Mesenchymal stem cell (in vitro differentiated cells and primary cell): ENCODE data around the gene NPPB.

Source experiments
- DNase-seq: peaks from one replicate; pipeline ENCODE4 v3.0.0-alpha.2; 2013
- H2AFZ ChIP-seq: one replicate; pipeline ENCODE4 v1.6.1; 2013; ENCODE audit warnings: low read depth, mild to moderate bottlenecking, control low read depth, inconsistent platforms, low read length, moderate library complexity
- H2AK5ac ChIP-seq: 2 replicates; pipeline ENCODE4 v1.6.1; 2013; ENCODE audit warnings: low read length, moderate library complexity, mild to moderate bottlenecking, inconsistent platforms; ENCODE audit not compliant: severe bottlenecking
- H2BK120ac ChIP-seq: one replicate; pipeline ENCODE4 v1.6.1; 2013; ENCODE audit warnings: low read depth, mild to moderate bottlenecking, inconsistent platforms, low read length, moderate library complexity
- H2BK12ac ChIP-seq, 2 experiments: one replicate each; pipeline ENCODE4 v1.6.1; 2013; ENCODE audit warnings: inconsistent platforms in 2 of 2, low read length in 2 of 2, mild to moderate bottlenecking in 2 of 2, moderate library complexity in 2 of 2, control low read depth in 1 of 2
- H2BK15ac ChIP-seq: one replicate; pipeline ENCODE4 v1.6.1; 2013; ENCODE audit warnings: mild to moderate bottlenecking, low read depth, inconsistent platforms; ENCODE audit not compliant: poor library complexity, severe bottlenecking
- H2BK5ac ChIP-seq: 2 replicates; pipeline ENCODE4 v1.6.1; 2013; ENCODE audit warnings: low read depth, mild to moderate bottlenecking, low read length, control low read depth, inconsistent platforms; ENCODE audit not compliant: poor library complexity, severe bottlenecking
- H3K14ac ChIP-seq, 2 experiments: one replicate each; pipeline ENCODE4 v1.6.1; 2013; ENCODE audit warnings: inconsistent platforms in 2 of 2, low read length in 2 of 2, control low read depth in 1 of 2, mild to moderate bottlenecking in 1 of 2, moderate library complexity in 1 of 2
- H3K18ac ChIP-seq, 2 experiments: one replicate each; pipeline ENCODE4 v1.6.1; 2013; ENCODE audit warnings: inconsistent platforms in 2 of 2, low read length in 2 of 2, control low read depth in 1 of 2, low read depth in 1 of 2, mild to moderate bottlenecking in 1 of 2
- H3K23ac ChIP-seq, 2 experiments: one replicate each; pipeline ENCODE4 v1.6.1; 2013; ENCODE audit warnings: inconsistent platforms in 2 of 2, low read length in 2 of 2, mild to moderate bottlenecking in 2 of 2, moderate library complexity in 2 of 2, control low read depth in 1 of 2
- H3K27ac ChIP-seq: 2 replicates; pipeline ENCODE4 v1.5.1; 2013; ENCODE audit warnings: mild to moderate bottlenecking, moderate library complexity, low read length, control low read depth, inconsistent platforms; ENCODE audit not compliant: poor library complexity, severe bottlenecking
- H3K27me3 ChIP-seq, 2 experiments: 2 replicates each; pipeline versions ENCODE4 v1.6.1 to v1.7.0; 2013; ENCODE audit warnings: low read length in 2 of 2, mild to moderate bottlenecking in 2 of 2, moderate library complexity in 2 of 2, control low read depth in 1 of 2, inconsistent platforms in 1 of 2; ENCODE audit not compliant: control insufficient read depth in 1 of 2, insufficient read depth in 1 of 2
- H3K36me3 ChIP-seq, 2 experiments: 2 replicates each; pipeline versions ENCODE4 v1.6.1 to v1.7.0; 2013; ENCODE audit warnings: low read length in 2 of 2, control low read depth in 1 of 2, inconsistent platforms in 1 of 2, low read depth in 1 of 2, mild to moderate bottlenecking in 1 of 2; ENCODE audit not compliant: insufficient read depth in 2 of 2, control insufficient read depth in 1 of 2
- H3K4ac ChIP-seq, 2 experiments: one replicate each; pipeline ENCODE4 v1.6.1; 2013; ENCODE audit warnings: inconsistent platforms in 2 of 2, low read length in 2 of 2, mild to moderate bottlenecking in 2 of 2, moderate library complexity in 2 of 2, control low read depth in 1 of 2, low read depth in 1 of 2
- H3K4me1 ChIP-seq: 2 replicates; pipeline ENCODE4 v1.6.1; 2013; ENCODE audit warnings: low read depth, low read length, control low read depth; ENCODE audit not compliant: control insufficient read depth, insufficient read depth
- H3K4me2 ChIP-seq: 2 replicates; pipeline ENCODE4 v1.6.1; 2013; ENCODE audit warnings: low read length, mild to moderate bottlenecking, inconsistent platforms; ENCODE audit not compliant: poor library complexity, severe bottlenecking
- H3K4me3 ChIP-seq, 2 experiments: 2 replicates each; pipeline versions ENCODE4 v1.5.1 to v1.7.0; 2013; ENCODE audit warnings: low read length in 2 of 2, mild to moderate bottlenecking in 2 of 2, control low read depth in 1 of 2, low read depth in 1 of 2; ENCODE audit not compliant: insufficient read depth in 1 of 2
- H3K79me1 ChIP-seq: replicated peaks from 2 replicates; pipeline ENCODE4 v1.6.1; 2013; ENCODE audit warnings: mild to moderate bottlenecking, control low read depth, low read length, inconsistent platforms; ENCODE audit not compliant: poor library complexity, severe bottlenecking
- H3K9ac ChIP-seq: 2 replicates; pipeline ENCODE4 v1.7.0; 2013; ENCODE audit warnings: mild to moderate bottlenecking, low read length, moderate library complexity
- H3K9me3 ChIP-seq: 2 replicates; pipeline ENCODE4 v1.7.0; 2013; ENCODE audit warnings: mild to moderate bottlenecking, low read length; ENCODE audit not compliant: control insufficient read depth
- H4K8ac ChIP-seq: one replicate; pipeline ENCODE4 v1.6.1; 2013; ENCODE audit warnings: inconsistent platforms, mild to moderate bottlenecking, low read length, moderate library complexity
- H4K91ac ChIP-seq: one replicate; pipeline ENCODE4 v1.6.1; 2013; ENCODE audit warnings: mild to moderate bottlenecking, low read length, inconsistent platforms
- WGBS: methylation state at CpG from one replicate; pipeline ENCODE4 v1.1.7; 2013; ENCODE audit warnings: mixed read lengths; 5-methylcytosine and 5-hydroxymethylcytosine counted together

Gene NPPB

DNA sequence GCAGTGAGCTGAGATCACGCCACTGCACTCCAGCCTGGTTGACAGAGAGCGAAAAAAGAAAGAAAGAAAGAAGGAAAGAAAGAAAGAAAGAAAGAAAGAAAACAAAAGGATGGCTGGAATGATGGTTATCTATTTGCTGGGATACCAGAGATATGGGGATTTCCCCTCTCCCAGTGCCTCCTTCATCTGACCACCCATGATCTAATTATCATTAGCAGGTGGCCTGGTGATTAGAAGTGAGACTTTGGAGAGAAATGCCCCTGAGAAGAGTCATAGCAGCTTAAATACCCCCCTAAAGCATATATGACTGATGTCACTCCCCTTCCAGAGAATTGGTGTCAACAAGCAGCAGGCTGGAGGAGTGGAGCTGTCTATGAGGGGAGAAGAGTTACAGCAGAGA is 1.3 kb upstream of the NPPB start:
- Histone ChIP-seq H3K79me1 (no peaks in the 10 kb centered on the region), H2BK15ac (no peak overlapping the region), H4K91ac (no peak overlapping the region), H3K4ac (no peak overlapping the region), H3K9me3 (no peaks in the 10 kb centered on the region), H2BK5ac (no peak overlapping the region), H3K14ac (no peak overlapping the region), H3K36me3 (no peaks in the 10 kb centered on the region), H4K8ac (no peak overlapping the region), H3K4me1 (peaks cover 13% of the 10 kb centered on the region), H3K23ac (no peak overlapping the region), H3K27ac (no peak overlapping the region), H3K4me3 (no peak overlapping the region), H2AK5ac (no peak overlapping the region), H2AFZ (no peak overlapping the region), H3K27me3 (peaks cover 75 to 86% of the 10 kb centered on the region in 2 experiments), H3K18ac (no peak overlapping the region), H3K4me2 (no peak overlapping the region), H3K9ac (no peak overlapping the region), H2BK12ac (no peak overlapping the region), H2BK120ac (no peak overlapping the region)
- 33% methylated on average over 1 of the region's 2 CpGs for WGBS
- DNase-seq: no peak

DNA sequence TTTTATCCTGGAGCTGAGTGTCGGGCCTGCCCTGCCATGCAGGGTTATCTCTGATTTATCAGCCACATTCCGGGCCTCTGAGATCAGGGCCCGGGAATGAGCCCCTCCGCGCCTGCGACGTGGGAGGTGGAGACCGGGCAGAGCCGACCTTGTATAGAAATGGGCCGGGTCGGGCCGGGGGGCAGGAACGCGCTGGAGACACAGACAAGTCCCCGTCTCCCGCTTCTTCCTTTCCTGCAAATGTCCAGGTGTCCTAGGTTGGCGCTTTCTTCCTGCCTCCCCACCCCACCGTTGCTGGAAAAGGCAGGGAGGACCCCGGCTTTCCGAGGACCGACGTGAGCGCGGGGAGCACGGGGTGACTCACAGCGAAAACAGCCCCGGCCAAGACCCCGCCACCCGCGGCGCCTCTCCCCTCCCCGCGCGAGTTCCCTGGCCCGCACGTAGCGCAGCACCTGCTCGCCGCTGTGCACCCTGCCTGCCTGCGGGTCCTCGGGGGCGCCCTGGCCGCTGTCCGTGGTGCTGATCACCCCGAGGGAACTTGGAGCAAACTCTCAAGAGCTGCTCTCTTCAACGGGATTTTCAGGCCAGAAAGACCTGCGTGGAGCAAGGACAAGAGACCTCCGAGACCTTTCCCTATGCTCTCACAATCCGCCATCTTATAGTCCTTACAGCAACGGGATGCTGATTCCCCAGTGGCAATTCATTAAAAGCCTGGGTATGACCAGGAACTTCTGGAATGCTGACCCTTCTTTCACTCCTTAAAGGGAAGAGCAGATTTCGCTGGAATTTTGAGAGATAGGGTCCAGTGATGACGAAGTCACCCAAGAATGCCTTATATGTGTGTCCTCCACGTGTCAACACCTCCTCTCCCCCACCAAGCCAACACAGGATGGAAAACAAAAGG is 475 bp upstream of the NPPB start:
- Histone ChIP-seq H2BK120ac (no peak overlapping the region), H2AFZ (no peak overlapping the region), H3K4ac (no peak overlapping the region), H3K4me3 (no peak overlapping the region), H3K27ac (no peak overlapping the region), H2BK12ac (no peak overlapping the region), H4K8ac (no peak overlapping the region), H3K9ac (no peak overlapping the region), H3K9me3 (no peaks in the 10 kb centered on the region), H3K79me1 (no peaks in the 10 kb centered on the region), H3K4me2 (peak overlapping the region; percentile 45), H3K23ac (peak overlapping the region in 1 of 2 experiments; percentile 56), H2BK5ac (no peak overlapping the region), H2AK5ac (no peak overlapping the region), H2BK15ac (no peak overlapping the region), H3K36me3 (no peaks in the 10 kb centered on the region), H3K14ac (no peak overlapping the region), H3K18ac (no peak overlapping the region), H3K27me3 (peaks cover 77 to 85% of the 10 kb centered on the region in 2 experiments), H4K91ac (no peak overlapping the region), H3K4me1 (peaks cover 13% of the 10 kb centered on the region)
- WGBS: 3% methylated on average over 51 of the region's 53 CpGs
- DNase-seq: peak; percentile 62

DNA sequence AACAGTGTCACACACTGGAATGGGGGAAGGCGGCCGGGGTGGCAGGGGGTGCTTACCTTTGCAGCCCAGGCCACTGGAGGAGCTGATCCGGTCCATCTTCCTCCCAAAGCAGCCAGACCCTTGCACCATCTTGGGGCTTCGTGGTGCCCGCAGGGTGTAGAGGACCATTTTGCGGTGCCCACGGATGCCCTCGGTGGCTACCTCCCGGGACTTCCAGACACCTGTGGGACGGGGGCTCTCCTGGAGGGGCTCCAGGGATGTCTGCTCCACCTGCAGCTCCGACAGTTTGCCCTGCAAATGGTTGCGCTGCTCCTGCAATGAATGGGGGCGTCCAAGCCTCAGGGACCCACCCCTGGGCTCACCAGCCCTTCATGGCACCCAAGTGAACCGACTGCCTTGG is 587 bp downstream of the NPPB start:
- Histone ChIP-seq H3K27me3 (peaks cover 71 to 84% of the 10 kb centered on the region in 2 experiments), H4K91ac (no peak overlapping the region), H2AFZ (no peak overlapping the region), H2BK120ac (no peak overlapping the region), H4K8ac (no peak overlapping the region), H2BK15ac (no peak overlapping the region), H2BK5ac (no peak overlapping the region), H3K9me3 (no peaks in the 10 kb centered on the region), H3K27ac (no peak overlapping the region), H3K4me1 (peaks cover 13% of the 10 kb centered on the region), H3K4me2 (no peak overlapping the region), H3K4ac (no peak overlapping the region), H3K36me3 (no peaks in the 10 kb centered on the region), H3K9ac (no peak overlapping the region), H3K79me1 (no peaks in the 10 kb centered on the region), H3K23ac (no peak overlapping the region), H3K4me3 (no peak overlapping the region), H2BK12ac (no peak overlapping the region), H3K18ac (no peak overlapping the region), H2AK5ac (no peak overlapping the region), H3K14ac (no peak overlapping the region)
- no peak for DNase-seq
- 81% methylated on average over 14 of the region's 14 CpGs for WGBS

DNA sequence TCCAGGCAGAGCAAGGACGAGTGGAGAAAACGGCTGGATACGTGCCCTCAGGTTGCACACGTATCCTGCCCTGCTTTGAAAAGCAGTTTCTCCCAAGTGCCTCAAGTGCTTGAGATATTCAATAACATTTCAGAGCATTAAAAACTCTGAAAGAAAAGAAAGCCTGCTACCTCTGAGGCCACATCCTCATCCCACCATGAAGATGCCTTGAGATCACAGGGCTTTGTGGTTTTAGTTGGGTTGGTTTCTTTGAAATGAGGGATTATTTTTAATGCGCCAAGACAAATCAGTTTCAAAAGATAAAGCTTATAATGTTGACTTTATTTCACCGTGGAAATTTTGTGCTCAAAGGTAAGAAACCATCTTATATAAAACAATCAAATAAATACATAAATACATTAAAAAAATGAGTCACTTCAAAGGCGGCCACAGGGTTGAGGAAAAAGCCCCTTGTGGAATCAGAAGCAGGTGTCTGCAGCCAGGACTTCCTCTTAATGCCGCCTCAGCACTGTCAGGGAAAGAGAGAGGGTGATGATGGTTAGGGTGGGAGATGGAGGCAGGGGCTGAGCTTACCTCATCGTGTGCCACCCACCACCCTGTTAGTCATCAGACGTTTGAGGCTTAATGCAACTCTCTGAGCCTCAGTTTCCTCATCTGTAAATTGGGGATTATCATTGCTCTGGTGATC is 1.4 kb downstream of the NPPB start:
- H2BK15ac ChIP-seq: no peak overlapping the region
- no peak for DNase-seq
- no peak overlapping the region for H3K4ac ChIP-seq
- no peaks in the 10 kb centered on the region for H3K36me3 ChIP-seq
- H4K8ac ChIP-seq: no peak overlapping the region
- WGBS: 54% methylated on average over 8 of the region's 10 CpGs
- H3K4me1 ChIP-seq: peaks cover 8% of the 10 kb centered on the region
- H2AFZ ChIP-seq: no peak overlapping the region
- no peak overlapping the region for H3K4me2 ChIP-seq
- H3K79me1 ChIP-seq: no peaks in the 10 kb centered on the region
- no peak overlapping the region for H2AK5ac ChIP-seq
- H2BK120ac ChIP-seq: no peak overlapping the region
- H3K27ac ChIP-seq: no peak overlapping the region
- H4K91ac ChIP-seq: no peak overlapping the region
- no peak overlapping the region for H3K9ac ChIP-seq
- H3K27me3 ChIP-seq: peaks cover 66 to 83% of the 10 kb centered on the region in 2 experiments
- H2BK12ac ChIP-seq: no peak overlapping the region
- H3K9me3 ChIP-seq: no peaks in the 10 kb centered on the region
- no peak overlapping the region for H3K23ac ChIP-seq
- no peak overlapping the region for H2BK5ac ChIP-seq
- H3K18ac ChIP-seq: no peak overlapping the region
- no peak overlapping the region for H3K4me3 ChIP-seq
- H3K14ac ChIP-seq: no peak overlapping the region
